ENCODE measurements around the gene MKX.

The MKX gene

DNA sequence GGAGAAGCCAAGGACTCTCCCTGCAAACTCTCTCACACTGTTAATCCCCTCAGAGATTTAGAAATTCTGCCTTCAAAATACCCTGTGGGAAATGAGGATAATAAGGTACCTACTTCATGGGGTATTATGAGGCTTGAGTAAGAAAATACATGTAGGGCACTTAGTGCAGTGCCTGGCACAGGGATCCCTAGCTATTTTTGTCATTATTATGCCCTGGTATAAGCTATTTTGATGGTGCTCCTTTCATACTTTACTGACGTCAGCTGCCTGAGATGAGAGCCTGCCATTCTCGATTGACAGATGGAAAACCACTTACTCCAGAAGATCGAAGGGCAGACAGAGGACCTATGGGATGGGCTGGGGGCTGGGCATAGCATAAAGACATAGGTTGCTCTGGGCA, 30.1 kb downstream of the MKX start:
- no peak for DNase-seq (ENCODE audit: low read depth, low spot score)
- no peak overlapping the region for H3K4me3 ChIP-seq (ENCODE audit: low read depth, low read length)
- TF ChIP-seq, protein P1, sequence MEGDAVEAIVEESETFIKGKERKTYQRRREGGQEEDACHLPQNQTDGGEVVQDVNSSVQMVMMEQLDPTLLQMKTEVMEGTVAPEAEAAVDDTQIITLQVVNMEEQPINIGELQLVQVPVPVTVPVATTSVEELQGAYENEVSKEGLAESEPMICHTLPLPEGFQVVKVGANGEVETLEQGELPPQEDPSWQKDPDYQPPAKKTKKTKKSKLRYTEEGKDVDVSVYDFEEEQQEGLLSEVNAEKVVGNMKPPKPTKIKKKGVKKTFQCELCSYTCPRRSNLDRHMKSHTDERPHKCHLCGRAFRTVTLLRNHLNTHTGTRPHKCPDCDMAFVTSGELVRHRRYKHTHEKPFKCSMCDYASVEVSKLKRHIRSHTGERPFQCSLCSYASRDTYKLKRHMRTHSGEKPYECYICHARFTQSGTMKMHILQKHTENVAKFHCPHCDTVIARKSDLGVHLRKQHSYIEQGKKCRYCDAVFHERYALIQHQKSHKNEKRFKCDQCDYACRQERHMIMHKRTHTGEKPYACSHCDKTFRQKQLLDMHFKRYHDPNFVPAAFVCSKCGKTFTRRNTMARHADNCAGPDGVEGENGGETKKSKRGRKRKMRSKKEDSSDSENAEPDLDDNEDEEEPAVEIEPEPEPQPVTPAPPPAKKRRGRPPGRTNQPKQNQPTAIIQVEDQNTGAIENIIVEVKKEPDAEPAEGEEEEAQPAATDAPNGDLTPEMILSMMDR (IDR thresholded peaks at IDR 0.05; ENCODE audit: low read depth, low read length): no peak
- in situ Hi-C loops (cut with HindIII; ENCODE audit: low sequenced_read_pairs): no loop called here

DNA sequence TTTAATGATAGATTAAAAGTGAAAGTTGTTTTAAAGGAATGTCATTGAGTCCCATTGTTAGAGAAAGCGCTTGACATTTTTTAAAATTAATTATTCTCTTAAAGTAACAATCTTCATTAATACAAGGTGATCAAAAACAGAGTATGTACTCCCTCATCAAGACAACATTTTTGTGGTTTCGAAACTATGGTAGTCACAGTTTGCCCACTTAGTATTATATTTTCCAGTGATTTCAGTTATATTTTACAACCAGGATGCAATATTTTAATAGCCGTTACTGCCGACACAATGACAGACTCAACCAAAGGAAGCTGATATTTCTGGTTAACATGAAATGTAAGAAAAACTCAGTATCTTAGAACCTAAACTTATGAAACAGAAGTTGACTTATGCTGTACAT, 31.3 kb downstream of the MKX start:
- no peak overlapping the region for H3K4me3 ChIP-seq (ENCODE audit: low read depth, low read length)
- in situ Hi-C loops (cut with HindIII; ENCODE audit: low sequenced_read_pairs): no loop called here
- TF ChIP-seq, protein P1 (IDR thresholded peaks at IDR 0.05; ENCODE audit: low read depth, low read length): no peak
- no peak for DNase-seq (ENCODE audit: low read depth, low spot score)

DNA sequence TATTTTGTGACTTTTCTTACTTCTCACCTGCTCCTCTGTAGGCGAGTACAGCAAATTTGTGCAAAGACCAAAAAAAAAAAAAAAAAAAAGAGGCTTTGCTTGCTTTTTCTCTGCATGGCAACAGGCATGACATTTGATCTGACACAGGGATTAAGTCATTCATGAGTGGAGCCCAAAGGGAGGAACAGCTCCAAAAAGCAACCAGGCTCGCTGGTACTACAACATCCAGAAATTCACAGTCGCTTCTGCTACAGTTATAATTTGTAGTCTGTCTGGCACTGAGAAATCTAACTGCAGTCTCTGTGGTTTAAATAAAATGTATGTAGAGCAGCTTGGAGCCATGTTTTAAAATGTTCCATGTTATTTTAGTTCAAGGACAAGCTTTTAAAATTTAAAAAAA, 31.7 kb downstream of the MKX start:
- in situ Hi-C loops (cut with HindIII; ENCODE audit: low sequenced_read_pairs): no loop called here
- TF ChIP-seq, protein P1 (IDR thresholded peaks at IDR 0.05; ENCODE audit: low read depth, low read length): no peak
- H3K4me3 ChIP-seq (ENCODE audit: low read depth, low read length): no peak overlapping the region
- no peak for DNase-seq (ENCODE audit: low read depth, low spot score)

DNA sequence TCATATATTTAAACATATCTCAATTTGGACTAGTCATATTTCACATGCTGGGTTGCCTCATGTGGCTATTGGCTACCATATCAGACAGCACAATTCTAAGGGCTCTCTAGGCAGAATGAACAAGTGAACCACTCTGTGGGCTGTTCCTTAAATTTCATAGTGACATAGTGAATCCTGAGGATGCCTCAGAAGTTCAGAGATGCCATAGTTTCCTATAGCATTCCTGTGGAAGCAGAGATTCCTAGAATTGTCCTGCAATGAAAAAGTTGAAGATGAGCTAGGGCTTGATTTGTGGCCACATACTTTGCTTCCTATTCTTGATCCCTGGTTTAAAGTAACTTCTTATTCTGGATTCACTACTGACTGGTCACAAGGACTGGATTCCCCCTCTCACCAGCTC, 35.6 kb downstream of the MKX start:
- no peak overlapping the region for H3K4me3 ChIP-seq (ENCODE audit: low read depth, low read length)
- TF ChIP-seq, protein P1 (IDR thresholded peaks at IDR 0.05; ENCODE audit: low read depth, low read length): no peak
- no peak for DNase-seq (ENCODE audit: low read depth, low spot score)
- in situ Hi-C loops (cut with HindIII; ENCODE audit: low sequenced_read_pairs): no loop called here

DNA sequence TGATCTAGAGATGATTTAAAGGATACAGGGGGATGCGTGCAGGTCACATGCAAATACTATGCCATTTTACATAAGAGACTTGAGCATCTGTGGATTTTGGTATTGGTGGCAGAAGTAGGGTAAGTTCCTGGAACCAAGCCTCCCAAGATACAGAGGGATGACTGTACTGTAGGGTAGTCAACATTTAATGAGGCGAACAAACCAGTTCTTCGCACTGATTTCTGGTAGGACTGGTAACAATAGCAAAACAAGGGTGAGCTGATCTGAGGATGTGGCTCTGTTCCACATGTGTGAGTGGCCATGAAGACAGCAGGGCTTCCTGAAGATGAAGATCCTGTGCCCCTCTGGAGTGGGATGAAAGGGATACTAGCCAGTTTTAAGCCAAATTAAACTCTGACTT, 36.3 kb downstream of the MKX start:
- TF ChIP-seq, protein P1 (IDR thresholded peaks at IDR 0.05; ENCODE audit: low read depth, low read length): no peak
- no peak overlapping the region for H3K4me3 ChIP-seq (ENCODE audit: low read depth, low read length)
- in situ Hi-C loops (cut with HindIII; ENCODE audit: low sequenced_read_pairs): no loop called here
- DNase-seq (ENCODE audit: low read depth, low spot score): no peak

DNA sequence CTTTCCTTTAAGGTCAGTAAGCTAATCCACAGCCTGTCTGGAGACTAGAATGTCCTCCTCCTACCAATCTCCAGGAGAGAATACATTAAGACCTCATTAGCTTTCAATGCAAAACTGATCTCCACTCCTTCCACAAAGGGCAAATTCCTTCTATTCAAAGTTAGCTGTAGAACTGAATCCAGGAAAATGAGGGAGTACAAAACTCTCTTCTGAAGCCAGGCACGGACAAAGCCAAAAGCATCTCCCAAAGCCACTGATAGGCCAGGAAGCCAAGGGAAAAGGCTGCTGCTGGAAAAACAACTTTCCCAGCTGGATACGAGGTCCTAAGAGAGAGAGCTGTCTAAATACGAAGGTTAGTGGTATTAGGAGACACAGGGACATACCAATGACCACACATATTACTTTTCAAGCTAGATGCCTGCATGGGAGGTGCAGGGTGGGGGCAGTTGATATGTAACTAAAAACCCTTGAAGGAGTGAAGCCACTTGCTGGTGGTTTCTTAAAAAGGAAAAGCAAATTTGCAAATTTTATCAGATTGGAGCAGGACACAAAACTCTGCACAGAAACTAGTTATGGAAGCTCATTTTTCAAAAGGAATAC, 43.6 kb downstream of the MKX start:
- no peak for DNase-seq (ENCODE audit: low read depth, low spot score)
- in situ Hi-C loops (cut with HindIII; ENCODE audit: low sequenced_read_pairs): no loop called here
- TF ChIP-seq, protein P1 (IDR thresholded peaks at IDR 0.05; ENCODE audit: low read depth, low read length): no peak
- no peak overlapping the region for H3K4me3 ChIP-seq (ENCODE audit: low read depth, low read length)

DNA sequence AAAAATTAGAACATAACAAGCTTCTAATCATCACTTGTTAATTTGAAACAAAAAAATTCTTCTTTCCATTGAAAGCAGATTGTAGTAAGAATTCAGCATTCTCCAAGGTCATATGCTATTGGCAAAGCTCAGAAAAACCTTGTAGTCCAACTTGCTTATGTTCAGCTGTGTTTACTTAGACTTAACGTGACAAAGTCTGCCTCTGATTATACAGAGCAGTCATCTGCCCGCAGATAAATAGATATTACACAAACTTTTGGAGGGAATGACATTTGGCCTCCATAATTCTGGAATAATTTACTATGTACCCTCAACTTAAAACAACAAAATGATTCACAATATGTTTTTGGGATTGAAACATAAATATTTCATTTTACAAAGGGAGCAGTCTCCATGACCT, 45.8 kb downstream of the MKX start:
- DNase-seq (ENCODE audit: low read depth, low spot score): no peak
- no peak overlapping the region for H3K4me3 ChIP-seq (ENCODE audit: low read depth, low read length)
- TF ChIP-seq, protein P1 (IDR thresholded peaks at IDR 0.05; ENCODE audit: low read depth, low read length): no peak
- in situ Hi-C loops (cut with HindIII; ENCODE audit: low sequenced_read_pairs): no loop called here
